NK-92 (cell line): ENCODE data around the gene LRG1.

Experiments used
- DNase-seq: peaks from one replicate; lab custom pipeline; 2025; ENCODE audit not compliant: unreplicated experiment; lab: John Stamatoyannopoulos, UW

Gene LRG1

GRCh38 chr19:4511300-4512054 lies 28.4 kb downstream of the LRG1 start:
- no peak for DNase-seq

DNA sequence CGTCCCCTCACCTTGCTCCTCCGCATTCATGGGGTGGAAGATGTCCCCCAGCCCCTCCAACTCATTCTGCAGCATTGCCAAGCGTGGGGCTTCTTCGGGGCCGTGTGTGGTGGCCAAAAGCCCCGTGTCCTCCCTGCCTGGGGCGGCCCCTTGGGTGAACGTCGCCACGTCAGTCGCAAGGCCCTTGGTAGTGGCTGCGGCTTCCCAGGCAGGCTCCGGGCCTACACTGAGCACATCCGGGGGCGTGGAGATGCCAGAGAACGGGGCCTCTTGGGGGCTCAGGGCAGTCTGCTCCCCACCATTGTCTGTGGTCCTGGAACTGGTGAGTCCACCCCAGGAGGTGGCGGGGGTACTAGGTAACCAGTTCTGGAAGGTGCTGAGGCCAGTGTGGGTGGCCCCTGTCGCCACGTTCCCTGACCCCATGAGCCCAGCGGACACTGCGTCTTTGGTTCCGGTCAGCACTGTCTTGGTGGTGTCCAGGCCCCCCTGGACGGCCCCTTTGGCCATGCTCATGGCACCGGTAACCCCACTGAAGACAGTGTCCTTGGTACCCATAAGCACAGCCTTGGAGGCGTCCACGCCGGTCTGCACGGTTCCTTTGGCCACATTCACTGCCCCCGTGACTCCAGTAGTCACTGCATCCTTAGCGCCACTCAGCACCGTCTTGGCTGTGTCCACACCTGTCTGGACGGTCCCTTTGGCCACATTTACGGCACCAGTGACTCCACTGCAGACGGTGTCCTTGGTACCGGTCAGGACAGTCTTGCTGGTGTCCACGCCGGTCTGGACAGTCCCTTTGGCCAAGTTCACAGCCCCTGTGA lies 29.2 kb downstream of the LRG1 start:
- no peak for DNase-seq

DNA sequence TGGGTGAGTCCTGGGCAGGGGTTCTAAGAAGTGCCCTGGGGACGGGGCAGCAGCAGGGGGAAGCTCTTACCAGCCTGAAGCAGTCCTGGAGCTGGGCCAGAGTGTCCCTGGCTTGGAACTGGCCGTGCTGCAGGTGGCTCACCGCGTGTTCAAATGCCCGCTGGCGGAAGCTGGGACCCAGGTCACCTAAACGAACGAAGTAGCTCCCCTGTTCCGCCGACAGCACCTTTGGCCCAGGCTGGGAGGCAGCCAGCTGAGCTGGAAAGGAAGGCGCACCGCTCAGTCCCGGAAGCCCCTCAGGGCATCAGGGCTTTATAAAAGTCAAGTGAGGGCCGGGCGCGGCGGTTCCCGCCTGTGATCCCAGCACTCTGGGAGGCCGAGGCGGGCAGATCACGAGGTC lies 31.1 kb downstream of the LRG1 start:
- DNase-seq: no peak

GRCh38 chr19:4507804-4508203 lies 32.0 kb downstream of the LRG1 start:
- no peak for DNase-seq

DNA sequence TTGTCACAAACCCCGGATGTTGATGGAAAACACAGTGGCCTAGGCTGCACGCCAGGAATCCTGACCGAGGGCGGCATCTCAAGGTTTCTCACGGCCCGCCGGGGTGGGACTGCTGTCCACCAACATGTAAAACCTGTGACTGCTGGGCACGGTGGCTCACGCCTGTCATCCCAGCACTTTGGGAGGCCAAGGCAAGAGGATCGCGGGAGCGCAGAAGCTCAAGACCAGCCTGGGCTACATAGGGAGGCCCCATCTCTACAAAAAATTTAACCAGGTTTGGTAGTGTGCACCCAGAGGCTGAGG lies 32.7 kb downstream of the LRG1 start:
- no peak for DNase-seq

GRCh38 chr19:4506449-4507149 lies 33.2 kb downstream of the LRG1 start:
- no peak for DNase-seq

DNA sequence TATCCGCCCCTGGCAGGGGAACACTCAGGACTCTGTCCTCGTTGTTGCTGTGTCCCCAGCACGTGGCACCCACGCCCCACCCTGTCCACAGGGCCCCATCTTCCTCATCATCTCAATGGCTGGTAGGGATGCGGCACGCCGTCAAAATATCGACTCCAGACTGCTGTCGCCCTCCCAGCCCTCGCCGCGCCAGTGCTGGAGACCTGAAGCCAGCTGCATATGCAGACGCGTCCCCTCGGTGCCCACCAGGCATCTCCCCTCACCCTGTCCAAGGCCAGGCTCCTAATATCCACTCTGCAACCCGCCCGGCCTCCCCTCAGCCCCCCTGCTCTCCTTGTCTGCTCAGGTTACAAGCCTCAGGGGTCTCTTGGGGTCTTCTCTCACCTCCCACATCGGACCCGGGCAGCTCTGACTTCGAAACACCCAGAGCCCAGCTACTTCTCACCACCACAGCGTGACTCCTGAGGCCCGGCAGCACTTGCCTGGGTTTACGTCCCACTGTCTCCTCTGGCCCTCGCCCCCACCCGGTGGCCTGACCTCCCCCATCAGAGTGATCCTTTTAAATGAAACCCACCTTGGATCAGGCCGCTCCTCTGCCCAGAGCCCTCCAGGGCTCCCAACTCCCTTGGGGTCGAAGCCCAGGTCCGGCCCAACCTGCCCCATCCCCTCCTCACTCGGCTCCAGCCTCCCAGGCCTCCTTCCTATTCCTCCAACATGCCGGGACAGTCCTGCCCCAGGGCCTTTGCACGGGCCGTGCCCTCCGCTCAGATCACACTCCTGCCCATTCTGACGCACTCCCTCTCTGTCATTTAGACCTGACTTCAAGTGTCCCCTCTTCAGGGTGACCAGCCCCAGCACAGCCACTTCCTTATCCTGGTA lies 34.0 kb downstream of the LRG1 start:
- no peak for DNase-seq

DNA sequence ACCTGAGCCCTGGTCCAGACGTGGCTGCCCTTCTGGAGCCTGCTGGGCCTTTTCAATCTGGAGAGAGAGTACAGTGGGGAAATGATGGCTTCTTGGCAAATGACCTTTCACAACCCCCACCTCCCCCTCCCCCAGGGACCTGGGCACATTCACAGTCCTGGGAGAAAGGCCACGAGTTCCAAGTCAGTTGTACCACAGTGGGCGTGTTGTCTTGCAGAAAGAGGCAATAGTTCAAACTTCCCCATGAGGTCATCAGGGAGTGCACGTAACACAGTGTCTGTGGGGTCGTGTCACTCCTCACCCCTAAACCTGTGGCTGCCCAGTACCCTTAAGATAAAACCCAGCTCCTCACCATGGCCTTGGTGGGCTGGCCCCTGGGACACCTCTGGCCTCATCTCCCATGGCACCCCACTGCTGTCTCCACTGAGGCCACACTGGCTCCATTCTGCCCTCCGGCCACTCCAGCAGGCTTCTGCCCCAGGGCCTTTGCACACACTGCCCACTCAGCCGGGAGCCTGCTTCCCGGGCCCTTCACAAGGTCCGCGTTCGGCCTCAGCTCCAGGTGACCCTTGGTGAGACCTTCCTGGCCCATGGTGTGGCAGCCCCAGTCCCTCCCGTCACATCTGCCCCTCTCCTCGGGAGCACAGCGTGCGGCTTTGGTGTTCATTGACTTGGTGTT lies 34.8 kb downstream of the LRG1 start:
- DNase-seq: no peak

DNA sequence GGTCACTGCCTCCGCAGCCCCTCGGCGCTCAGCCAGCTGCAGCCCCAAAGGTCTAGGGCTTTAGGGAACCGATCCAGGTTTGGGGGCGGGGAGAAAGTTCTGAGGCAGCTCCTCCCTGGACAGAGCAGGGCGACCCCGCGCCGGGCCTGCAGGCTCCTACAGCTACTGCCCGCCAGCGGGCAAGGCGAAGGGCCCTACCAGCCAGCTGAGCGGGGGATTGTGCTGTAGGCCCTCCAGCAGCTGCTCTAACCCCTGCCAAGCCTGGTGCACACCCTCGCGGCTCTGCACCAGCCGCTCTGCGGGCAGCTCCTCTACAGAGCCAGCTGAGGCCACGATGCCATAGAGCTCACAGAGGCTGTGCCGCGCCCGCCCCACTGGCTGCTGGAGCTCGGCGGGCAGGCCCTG lies 35.5 kb downstream of the LRG1 start:
- no peak for DNase-seq

GRCh38 chr19:4503825-4504170 lies 36.0 kb downstream of the LRG1 start:
- no peak for DNase-seq

- DNase-seq: no peak
Measured at GRCh38 chr19:4503132-4503824, 36.6 kb downstream of the LRG1 start.

DNA sequence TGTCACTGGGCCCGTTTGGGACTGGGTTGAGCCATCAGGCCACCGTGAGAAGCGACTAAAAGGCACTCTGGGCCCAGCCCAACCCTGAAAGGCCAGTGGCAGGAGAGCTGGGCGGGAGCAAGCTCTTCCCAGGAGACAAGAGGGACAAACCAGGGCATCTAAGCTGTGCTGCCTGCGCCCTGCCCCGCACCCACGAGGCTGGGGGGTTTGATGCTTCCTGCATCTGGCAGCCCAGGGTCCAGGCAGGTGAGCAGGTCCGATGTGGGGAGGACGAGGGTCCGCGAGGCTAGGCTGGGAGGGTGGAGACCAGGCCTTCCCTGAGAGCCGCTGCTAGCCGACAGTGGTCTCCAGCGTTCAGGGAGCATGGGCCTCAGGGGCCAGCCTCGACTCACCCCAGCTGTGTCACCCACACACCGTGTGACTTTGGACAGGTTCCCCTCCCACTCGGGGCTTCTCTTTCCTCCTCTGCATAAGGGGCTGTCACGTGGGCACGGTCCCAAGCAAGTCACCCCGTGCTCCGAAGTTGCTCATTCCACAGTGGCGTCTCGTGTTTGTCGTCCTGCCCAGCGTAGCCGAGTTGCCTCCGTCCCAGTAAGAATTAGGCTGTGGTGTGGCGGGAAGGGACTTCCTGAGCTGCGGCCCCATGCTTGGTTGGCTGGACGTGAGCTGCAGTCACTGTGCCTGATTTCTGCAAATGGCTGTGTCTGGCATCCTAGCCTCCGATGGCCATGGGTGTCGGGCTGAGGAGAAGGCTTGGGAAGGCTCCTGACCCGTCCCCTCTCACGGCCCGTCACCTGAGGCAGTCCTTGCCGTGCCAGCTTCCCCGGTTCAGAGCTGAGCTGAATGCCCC lies 37.3 kb downstream of the LRG1 start:
- no peak for DNase-seq

DNA sequence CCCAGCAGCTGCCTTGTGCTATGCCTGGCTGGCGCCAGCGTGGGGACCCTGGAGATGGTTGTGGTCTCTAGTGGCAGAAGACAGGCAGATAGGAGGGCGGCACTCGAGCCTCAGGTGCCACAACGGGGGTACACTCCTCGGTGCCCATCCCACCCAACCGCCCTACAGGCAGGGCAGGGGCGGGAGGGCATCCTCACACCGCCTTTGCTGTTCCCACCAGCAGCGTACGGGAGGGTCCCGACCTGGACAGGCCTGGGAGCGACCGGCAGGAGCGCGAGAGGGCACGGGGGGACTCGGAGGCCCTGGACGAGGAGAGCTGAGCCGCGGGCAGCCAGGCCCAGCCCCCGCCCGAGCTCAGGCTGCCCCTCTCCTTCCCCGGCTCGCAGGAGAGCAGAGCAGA lies 38.1 kb downstream of the LRG1 start:
- no peak for DNase-seq

GRCh38 chr19:4500841-4501591 lies 38.8 kb downstream of the LRG1 start:
- DNase-seq: no peak

DNA sequence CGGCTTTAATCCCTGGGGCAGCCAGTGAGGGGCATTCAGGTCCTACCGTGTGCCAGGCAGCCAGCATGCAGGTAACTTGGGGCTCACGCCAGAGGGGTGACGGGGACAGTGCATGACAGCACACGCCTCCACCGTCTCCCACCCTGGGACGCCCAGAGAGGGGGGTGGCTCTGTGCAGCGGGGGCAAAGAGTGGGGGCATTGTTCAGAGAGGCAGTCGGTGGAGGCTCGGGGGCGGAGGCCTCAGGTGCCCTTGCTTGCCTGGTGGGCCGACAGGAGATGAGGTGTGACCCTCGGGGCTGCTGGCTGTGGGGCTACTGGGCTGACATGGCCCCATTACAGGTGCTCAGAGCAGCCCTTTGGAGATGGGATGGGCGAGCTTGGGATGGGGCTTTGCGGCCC lies 40.0 kb downstream of the LRG1 start:
- DNase-seq: no peak

DNA sequence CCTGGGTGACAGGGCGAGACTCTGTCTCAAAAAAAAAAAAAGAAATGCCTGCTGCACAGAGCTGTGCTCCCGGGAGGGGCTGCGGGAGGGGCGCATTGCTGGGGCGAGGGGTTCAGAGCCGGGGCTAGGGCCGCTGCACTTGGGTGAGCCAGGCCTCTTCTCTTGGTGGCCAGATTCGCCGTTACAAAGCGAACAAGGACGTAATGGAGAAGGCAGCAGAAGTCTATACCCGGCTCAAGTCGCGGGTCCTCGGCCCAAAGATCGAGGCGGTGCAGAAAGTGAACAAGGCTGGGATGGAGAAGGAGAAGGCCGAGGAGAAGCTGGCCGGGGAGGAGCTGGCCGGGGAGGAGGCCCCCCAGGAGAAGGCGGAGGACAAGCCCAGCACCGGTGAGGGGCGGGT lies 40.5 kb downstream of the LRG1 start:
- no peak for DNase-seq

DNA sequence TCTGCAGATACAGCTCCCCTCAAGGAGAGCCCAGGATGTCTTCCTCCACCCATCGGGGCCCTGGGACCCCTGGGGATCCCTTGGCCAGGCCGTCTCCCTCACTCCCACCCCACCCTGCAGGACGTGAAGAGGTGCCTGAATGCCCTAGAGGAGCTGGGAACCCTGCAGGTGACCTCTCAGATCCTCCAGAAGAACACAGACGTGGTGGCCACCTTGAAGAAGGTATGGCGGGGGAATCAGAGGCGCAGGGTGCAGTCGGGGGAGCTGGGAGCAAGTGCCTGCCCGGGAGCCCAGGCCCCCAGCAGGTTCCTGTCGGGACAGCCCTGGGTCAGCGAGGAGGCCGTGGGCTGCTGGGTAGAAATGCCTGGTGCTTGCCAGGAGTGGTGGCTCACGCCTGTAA lies 41.1 kb downstream of the LRG1 start:
- DNase-seq: no peak

GRCh38 chr19:4497770-4498389 lies 42.0 kb downstream of the LRG1 start:
- DNase-seq: no peak
